Activated gamma-delta T cell treated with anti-CD3 and anti-CD28 coated beads, Interleukin-2, amount 50 U/mL, for 16 hours (primary cell): ENCODE results near the gene WRNIP1.
A peak's percentile ranks its signal among the peaks of the same experiment; 100 is the strongest.
"Not testable (repeated sequence)": the region's sequence is repeated elsewhere in the genome, so short reads cannot be mapped to it uniquely, and the experiment has no call there.

Source experiments
- DNase-seq: peaks from one replicate; pipeline ENCODE4 v3.0.0-alpha.2; 2020; ENCODE audit warnings: low read depth

Gene WRNIP1

DNA sequence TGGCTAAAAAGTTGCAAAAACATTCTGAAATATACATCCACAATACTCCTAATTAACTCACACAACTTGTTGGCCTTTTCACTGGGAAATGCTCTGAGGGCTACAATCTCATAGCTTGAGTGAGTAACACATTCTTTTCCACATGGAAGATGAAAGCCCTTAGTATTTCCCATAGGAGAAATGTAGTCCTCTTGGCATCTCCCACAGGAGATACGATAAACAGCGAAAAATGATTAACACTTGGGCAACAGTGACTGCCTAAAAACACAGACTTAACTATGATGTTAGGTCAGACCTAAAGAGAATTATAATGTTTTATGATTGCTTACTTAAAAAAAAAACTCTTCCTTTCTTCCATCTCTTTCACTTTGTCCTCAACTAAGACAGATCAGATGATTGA lies 23.4 kb upstream of the WRNIP1 start:
- DNase-seq: no peak

DNA sequence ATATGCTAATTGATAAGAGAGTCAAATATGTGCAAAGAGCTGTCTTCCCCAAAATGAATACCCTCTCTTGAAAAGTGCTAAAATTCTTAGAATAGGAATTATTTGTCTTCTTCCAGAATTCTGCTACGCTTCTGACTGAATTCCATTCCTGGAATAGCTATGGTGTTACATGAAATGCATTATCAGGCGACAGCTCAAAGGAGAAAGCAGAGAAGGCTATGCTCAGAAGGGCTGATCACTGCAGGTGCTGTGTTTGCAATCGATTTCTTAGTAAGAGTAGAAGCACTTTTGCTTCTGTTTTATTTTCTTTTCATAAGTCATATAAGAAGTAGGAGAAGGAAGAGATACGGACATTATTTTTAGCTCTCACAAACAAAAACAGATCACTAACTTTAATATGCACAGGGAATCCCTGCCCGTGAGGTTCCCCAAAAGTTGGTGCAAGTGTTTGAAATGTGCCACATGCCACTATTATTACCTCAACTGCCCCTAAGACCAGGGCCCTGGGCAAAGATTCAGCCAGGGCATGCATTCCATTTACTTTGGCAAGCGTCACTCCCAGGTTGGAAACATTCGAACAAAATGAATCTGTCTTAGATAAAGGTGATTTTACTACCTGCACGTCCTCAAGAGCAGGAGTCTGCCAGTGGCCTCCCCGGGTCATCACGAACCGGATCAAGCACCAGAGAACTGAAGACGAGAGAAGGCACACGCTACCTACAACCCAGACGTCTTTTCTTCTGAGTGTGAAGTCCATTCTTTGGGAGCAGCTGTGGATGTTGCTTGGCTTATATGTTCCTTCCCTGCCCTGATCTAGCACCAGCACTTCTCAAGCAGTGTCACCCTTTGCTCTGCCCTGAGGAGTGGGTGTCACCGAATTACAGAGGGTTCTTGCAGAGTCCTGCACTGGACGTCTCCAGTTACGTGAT lies 21.6 kb upstream of the WRNIP1 start:
- DNase-seq: no peak

DNA sequence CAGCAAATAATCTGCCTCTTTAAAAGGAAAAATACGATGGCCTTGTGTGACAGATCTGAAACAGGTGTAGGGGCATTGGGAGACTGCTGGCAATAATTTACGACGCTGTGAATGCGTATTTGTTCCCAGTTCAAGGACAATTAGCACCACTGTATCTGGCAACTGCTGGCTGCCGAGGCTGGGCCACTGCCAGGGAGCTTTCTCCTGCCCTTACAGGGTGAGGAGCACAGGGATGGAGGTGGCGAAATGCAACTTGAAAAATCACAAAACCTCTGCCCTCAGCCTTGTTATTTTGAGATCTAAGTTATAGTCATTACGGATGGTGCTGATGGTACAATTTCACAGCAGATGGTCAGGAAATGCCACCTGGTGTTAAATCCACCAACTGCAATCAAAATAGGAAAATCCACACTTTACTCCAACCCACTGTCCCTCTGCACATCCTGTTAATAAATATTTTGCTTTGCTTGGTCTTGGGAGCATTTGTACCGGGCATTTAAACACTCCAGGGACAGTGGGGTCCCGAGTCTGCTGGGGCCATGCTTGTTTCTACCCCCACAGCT lies 20.9 kb upstream of the WRNIP1 start:
- DNase-seq: no peak

DNA sequence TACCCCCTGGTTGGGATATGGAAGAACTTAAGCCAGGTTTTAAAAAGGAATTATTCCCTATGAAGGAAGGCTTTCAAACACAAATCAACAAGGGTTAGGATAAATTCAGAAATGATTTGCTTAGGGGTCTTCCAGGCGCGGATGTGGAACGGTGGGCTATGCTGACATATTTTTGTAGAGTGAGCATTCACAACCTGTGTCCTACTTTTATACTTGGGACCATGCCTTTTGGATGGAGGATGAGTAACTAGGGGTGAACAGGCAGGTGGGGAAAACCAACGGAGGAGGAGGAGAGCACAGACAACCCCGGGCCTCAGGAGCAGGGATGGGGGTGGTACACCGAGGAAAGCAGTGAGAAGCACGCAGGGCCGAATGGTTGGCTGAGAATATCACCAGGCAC lies 20.4 kb upstream of the WRNIP1 start:
- no peak for DNase-seq

DNA sequence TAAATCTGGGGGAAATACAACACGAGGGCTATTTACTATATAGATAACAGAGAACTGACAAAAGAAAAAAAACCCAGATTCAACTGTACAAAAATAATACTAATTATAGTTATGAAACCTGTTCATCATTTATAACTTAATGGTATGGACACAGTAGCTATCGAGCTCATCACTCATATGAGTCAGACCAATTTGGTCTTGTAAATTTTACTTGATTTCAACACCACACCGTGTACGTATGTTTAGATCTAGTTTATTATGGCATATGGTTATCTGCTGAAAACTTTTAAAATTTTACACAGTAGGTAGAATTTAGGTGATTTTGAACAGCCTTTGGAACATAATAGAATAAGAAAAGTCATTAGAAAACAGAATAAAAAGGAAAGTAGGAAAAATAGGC lies 19.9 kb upstream of the WRNIP1 start:
- DNase-seq: no peak

DNA sequence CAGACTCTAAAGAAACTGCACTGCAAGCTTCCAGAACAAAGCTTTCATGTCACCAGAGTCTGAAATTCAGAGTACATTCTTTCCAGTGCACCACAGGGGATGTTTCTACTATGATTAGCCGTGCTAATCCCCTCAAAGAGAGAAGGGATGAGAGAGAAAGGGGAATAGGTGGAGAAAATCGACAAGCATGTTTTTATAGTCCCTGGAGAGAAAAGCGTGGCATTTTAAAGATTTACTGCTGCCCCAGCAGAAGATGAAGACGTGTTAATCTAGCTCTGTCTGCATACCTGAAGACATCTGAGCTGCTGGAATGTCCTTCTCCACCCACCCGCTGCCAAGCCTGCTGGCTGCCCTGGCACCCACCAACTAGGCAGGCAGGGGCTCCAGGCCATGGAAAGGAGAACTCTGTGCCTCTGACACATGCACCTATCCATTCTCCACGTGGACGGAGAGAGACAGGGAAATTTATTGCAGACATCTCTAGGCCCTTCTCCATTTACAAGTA lies 18.6 kb upstream of the WRNIP1 start:
- DNase-seq: no peak

DNA sequence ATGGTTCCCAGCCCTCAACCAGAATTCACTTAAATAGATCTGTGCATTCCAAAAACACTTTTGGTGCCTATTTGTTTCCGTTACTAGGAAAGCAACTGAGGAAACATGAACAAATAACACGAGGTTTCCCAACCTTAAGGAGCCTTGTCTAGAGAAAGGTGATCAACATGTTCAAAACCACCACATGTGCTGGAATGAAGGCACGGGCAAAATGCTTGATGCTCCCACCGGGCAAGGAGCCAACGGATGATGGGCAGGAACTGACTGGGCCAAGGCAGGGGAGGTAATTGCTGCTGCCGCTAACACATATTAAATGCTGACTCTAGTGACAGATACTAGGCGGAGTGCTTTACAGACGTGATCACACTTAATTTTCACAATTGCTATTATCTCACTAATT lies 17.0 kb upstream of the WRNIP1 start:
- DNase-seq: no peak

DNA sequence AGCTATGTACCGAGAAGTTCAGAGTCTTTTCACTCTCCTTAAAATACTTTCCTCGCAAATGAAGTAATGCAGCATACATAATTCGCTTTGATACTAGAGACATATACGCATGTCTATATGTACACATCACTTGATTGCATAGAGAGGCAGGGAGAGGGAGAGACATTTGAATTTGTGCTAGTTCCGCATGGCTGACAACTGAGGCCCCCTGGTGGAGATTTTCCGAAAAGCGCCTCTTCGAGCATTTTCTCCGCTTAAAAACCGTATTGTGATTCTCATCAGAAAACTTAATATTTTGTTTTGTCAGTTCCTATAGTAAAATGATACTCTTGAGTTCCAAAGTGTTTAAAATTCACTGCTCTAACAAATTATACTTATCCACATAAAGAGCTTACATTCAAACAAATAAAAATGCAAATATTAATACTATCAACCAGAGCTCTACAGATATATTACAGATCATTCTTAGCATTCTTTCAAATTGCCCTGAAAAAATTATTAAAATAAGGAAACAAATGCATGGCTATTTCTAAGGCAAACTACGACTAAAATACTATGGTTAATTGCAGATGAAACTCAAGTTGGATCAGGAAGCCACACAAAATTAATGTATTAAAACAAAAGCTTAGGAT lies 15.1 kb upstream of the WRNIP1 start:
- peak; percentile 56 for DNase-seq

DNA sequence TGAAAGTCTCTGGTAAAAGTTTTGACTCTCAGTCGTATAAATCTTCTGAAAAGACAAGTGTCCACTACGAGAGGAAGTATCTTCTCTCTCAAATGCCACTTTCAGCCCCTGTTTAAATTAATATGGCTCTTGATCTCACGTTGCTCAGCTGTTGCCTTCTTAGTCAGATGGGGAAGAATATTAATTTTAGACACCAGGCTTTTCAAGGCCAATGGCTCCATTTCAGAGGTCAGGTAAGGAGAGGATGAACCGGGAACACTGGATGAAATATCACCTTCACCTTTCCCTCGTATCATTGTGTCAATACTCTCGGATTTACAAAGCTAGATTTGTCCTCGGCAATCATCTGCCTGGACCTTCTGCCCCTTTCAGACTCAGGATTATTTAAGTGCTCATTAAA lies 14.4 kb upstream of the WRNIP1 start, which contains the start of gene MYLK4:
TSS of gene MYLK4 (minus strand) at position 91 of the 400 bp plus-strand sequence. CDS start 1,628 bp downstream, outside the sequence.
- DNase-seq: no peak

DNA sequence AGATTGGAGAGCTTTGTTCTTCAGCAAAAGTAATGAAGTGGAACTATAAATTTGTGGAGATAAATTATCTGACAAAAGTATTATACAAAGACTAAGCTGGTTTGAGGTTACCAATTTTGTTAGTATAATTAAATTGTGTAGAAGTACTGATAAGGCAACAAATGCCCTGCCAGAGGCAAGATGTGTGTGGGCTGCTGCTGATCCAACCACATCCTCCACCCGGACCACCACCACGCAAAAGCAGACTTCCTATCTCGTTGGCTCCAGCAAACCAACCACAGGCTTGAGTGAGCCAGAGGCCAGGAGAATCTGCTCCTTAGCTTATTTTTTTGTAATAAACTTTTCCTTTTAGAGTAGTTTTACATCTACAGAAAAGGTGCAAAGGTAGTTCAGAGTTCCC lies 13.3 kb upstream of the WRNIP1 start:
- no peak for DNase-seq

DNA sequence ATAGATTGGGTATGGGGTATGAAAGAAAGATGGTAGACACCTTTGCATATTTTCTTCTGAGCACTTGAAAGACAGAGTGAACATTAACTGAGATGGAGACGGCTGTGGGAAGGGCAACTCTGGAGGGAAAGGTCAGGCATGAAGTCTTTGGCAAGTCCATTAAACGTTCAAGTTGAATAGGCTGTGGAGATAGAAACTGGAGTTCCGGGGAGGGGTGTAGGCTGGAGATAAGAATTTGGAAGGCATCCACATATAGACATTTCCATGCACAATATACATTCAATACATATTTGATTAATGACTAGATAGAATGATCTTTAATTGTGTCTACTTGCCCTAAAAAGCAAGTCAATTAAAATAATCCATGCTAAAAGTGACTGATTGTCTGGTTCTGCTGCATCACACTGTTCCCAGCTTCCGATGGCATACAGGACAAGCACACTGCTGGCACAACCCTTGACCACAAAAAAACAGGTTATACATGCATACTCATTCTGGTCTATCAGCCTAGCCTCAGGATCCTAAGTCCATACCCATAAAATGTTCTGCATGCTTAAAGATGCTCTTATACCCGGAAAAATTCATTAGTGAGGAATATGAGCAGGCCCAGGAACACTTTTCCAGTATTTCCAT lies 12.6 kb upstream of the WRNIP1 start:
- DNase-seq: no peak

DNA sequence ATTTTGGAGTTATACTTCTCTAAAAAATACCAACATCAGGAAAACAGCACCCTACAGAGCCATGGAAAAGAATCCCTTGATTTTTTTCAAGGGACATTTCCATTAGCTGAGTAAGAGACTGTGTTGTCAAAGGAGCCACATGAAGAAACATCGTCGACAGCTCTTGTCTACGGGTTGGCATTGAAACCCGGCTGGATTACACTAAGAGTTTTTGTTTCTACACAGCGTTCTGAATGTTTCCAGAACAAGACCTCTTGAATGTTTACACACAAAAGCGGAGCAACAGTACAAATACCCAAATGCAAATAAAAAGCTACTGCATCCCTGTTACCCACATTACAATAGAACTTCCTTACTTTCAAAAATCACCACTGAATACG lies 12.1 kb upstream of the WRNIP1 start:
- DNase-seq: no peak

DNA sequence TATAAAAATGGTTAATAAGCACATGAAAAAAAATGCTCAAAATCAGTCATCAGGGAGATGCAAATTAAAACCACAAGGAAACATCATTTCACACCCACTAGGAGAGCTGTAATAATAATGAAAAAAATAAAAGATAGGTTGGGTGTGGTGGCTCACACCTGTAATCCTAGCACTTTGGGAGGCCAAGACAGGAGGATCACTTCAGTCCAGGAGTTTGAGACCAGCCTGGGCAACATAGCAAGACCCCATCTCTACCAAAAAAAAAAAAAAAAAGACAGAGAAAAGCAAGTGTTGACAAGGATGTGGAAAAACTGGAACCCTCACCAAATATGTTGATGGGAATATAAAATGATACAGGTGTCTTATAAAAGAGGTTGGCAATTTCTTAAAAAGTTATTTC lies 11.4 kb upstream of the WRNIP1 start:
- no peak for DNase-seq

DNA sequence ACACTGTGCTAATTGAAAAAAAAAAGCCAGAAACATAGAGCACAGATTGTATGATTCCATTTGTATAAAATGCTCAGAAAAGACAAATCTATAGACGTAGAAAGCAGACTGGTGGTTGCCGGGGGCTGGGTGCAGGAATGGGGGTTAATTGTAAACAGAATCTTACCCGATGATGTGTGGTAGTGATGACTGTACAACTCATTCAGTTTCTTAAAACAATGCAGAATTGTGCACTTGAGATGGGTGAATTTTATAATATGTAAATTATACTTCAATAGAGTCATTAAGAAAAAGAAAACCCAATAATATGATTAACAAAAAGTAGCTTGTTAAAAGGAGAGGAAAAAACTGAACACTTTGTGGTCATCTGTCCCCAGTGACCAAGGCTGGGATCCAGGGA lies 10.8 kb upstream of the WRNIP1 start:
- DNase-seq: no peak

DNA sequence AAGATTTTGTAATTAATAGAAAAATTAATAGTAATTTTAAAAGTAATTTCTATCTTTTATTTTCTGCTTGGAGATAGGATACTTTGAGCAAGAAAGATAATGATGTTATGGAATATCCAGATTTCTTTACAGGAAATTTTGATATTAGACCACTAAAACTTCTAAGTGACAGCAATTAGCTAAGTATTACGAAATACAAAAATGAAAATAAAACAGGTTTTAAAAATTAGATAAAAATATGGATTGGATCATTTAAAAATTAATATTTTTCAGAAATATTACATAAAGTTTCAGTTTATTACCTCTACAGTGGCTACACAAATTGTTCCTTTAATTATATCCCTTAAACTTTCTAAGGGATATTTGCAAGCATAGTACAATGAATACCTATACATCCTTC lies 10.3 kb upstream of the WRNIP1 start:
- no peak for DNase-seq

DNA sequence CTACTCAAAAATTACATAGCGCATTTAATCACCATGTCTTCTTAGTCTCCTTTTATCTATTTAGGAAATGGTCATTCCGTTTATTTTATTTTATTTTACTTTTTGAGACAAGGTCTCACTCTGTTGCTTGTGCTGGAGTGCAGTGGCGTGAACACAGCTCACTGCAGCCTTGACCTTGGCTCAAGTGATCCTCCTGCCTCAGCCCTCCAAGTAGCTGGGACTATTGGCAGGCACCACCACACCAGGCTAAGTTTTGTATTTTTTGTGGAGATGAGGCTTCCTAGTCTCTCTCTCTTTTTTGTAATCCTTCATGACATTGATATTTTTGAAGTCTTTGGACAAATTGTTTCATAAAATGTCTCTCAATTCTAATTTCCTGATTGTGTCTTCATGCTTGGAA lies 9.7 kb upstream of the WRNIP1 start:
- no peak for DNase-seq

DNA sequence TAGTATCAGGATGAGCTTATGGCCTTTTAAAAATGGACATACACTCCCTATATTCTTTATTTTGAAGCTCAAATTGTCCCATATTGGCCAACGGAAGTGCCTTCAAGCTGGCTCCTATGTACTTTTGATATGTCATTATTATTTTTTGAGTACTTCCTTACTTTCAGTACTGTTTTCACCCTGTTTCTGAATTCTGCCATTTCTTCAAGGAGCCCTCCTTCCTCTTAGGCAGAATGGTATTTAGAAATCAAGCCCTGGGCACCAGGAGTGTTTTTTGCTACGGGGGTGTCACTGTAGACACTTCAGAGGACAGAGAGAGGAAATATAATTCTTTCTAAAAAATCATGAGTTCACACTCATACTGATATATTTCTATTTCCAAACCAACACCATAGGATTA lies 9.0 kb upstream of the WRNIP1 start:
- no peak for DNase-seq

DNA sequence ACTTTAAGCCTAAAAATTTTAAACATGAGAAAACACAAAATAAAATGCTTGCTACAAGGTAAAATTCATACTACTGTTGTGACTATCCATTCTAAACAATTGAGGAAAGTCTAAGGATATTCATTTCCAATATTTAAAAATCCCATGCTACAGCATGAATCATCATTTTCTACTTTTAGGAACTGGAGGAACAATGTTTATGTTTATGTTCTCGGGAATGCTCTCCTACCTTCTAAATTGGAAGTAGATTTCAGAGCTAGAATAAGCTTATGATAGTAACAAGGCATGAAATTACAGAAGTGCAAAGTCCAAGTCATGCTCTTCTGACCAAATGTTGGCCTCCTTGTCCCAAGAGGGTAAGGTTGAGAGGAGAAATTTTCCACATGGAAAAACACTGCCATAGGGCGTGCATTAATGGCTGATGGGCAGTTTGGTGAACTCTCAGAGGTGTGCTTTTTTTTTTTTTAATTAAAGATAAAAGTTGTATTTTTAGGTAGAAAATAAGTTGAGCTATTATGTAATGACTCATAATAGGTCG lies 8.4 kb upstream of the WRNIP1 start:
- DNase-seq: no peak

DNA sequence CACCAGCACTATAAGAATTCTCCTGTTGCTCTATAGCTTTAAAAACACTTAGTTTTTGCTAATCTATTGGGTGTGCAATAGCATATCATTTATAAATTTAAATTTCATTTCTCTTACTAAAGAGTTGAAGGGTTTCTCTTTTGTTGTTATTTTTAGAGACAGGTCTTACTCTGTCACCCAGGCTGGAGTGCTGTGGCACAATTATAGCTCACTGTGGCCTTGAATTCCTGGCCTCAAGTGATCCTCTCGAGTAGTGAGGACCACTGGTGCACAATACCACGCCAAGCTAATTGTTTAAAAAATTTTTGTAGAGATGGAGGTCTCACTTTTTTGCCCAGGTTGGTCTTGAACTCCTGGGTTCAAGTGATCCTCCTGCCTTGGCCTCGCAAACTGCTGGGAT lies 6.2 kb upstream of the WRNIP1 start:
- no peak for DNase-seq

DNA sequence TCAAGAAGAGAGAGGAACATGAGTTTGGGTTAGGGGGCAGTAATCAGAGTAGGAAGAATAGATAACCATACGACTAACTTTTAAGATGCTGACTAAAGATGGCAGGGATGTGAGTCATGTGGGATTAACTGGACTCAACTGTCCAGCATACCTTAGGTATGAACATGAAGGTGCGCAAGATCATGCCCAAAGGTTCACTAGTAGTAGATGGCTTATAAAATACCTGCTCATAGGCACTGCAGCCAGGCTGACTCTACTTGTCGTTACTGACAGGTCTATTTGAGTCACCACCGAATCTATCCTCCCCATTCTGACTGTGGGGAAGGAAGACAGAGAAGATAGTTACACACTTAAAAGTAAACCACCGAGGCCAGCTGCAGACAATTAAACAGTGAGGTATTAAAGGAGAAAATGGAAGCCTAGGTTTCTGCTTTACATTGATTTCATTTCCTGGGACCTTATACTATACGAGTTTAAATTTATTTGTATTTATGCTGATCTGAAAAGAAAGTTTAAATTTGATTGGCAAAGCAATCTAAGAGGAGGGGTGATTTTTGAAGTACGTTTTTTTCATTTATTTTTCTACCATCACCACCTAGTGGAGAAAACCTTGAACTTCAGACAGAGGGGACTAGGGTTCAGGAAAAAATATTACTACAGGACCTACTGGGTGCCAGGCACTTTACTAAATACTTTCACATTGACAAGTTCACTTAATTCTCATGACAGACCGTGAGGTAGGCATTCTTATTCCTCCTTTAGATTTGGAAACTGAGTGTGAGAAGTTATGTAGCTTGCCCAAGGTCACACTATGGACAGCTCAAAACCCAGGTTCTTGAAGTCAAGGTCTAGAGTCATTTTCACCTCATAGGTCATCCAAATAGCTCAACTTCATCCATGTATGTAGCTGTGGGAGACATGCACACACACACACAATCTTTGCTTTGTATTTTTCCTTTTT lies 4.0 kb upstream of the WRNIP1 start:
- no peak for DNase-seq

DNA sequence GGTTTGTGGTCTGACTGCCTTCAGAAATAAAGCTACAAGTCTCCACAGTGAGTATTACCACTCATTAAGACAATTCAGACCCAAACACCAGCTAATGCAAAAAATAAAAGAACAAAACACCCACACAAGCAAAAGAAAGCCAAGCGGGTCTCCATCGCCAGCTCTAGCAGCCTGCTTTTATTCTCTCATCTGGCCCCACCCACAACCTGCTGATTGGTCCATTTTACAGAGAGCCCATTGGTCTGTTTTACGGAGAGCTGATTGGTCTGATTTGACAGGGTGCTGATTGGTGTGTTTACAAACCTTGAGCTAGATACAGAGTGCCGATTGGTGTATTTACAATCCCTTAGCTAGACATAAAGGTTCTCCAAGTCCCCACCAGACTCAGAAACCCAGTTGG lies 2.3 kb upstream of the WRNIP1 start:
- DNase-seq: not testable (repeated sequence)
